GM18868 (cell line): ENCODE results near the gene C17orf50.

Source experiments
- ATAC-seq: cut with Tn5 transposase; IDR thresholded peaks from one replicate; pipeline ENCODE4 v1.9.1; 2021; ENCODE audit warnings: mild to moderate bottlenecking, moderate library complexity; ENCODE audit not compliant: unreplicated experiment

The C17orf50 gene

GRCh38 chr17:35780950-35781349, 20.3 kb downstream of the C17orf50 start:
- ATAC-seq, result no peak

DNA sequence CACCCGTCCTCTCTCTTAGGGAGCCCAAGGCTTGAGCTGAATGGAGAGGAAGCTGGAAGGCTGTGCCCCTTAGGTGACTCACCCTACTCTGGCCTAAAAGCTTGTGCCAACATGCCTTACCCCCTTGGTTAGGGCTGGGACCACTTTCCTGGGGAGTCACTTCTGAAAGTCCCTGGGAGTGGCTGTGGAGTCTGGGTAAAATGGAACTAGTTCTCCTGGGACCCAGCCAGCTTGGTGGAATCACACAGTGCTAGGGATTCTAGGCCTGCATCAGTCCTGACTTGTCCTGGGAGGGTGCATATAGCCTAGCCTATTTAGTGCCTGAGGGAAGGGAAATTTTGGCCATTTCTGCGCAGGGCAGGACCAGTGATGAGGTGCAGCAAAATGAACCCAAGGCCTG, 24.2 kb downstream of the C17orf50 start:
- ATAC-seq, result no peak

GRCh38 chr17:35786941-35787432, 26.3 kb downstream of the C17orf50 start:
- ATAC-seq, result no peak

DNA sequence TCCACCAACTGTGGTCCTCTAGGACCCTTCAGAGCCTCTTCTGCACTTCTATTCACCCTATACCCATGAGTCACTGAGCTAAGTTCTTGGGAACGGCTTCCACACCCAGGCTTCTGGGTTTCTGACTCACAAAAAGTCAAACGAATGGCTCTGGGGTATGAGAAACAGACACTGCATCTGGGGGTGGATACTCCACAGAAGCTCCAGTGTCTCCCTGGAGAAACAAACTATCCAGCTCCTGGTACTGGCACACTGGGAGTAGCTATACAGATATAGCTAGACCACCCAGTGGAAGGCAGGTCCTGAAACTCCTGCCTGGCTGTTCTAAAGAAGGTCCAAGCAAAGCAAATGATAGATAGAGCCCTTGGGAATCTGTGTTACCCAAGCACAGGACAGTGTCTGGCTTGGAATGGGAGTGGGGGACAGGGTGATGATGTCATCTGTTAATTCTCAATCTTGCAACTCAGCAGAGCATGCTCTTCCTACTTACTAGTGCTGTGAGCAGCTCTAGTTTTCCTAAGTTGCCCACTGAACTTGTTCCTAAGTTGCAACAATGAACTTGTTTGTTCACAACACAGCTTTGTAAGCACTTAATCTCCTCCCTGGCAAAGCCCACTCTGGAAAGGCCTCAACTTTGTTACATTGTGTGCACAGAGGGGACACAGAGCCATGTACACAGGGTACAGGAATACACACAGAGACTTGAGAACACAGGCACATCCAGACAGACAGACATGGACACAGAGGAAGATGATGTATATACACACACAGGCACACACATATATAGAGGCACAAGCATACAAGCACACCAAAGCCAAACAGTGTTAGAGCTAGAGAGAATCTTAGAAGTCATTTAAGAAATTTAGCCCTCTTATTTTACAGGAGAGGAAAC, 28.0 kb downstream of the C17orf50 start:
- no peak for ATAC-seq

DNA sequence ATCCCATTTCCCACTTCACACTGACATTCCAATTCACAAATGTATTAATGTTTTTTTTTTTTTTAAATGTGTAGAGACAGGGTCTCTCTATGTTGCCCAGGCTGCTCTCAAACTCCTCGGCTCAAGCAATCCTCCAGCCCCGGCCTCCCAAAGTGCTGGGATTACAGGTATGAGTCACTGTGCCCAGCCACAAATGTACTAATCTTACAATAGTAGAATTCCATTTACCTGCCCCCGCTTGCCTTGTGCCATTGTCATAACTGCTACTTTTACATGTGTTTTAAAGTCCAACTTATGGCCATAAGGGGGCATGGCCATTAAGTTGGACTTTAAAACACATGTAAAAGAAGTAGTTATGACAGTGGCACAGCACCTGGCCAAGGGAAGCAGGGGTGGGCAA, 30.2 kb downstream of the C17orf50 start:
- ATAC-seq, result no peak

DNA sequence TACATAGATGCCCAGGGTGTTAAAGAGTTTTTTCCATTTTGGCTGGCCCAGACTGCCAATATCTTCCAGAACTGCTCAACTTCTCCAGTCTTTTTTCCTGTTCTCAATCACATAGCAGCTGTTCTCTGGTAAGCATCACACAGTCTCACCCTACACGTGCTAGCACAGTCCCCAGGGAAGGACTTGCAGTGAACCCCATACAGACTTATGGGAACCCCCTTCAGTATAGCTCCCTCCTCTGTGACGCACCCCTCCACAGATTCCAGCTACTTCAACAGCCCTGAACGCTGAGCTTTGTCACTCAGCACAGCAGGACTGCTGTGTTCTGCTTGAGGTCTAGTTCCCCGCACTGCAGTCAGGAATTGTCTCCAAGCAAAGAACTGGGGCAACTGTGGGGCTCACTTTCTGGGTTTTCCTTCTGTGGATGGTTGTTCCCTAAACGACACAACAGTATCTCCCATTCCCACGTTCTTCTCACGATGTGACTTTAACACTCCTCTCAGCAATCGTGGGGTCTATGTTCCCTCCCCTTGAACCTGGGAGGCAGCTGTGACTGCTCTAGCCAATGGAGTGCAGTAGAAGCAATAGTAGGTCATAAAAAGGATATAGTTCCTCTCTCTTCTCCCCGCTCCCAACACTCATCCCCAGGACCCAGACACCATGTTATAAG, 31.1 kb downstream of the C17orf50 start:
- ATAC-seq, result no peak

DNA sequence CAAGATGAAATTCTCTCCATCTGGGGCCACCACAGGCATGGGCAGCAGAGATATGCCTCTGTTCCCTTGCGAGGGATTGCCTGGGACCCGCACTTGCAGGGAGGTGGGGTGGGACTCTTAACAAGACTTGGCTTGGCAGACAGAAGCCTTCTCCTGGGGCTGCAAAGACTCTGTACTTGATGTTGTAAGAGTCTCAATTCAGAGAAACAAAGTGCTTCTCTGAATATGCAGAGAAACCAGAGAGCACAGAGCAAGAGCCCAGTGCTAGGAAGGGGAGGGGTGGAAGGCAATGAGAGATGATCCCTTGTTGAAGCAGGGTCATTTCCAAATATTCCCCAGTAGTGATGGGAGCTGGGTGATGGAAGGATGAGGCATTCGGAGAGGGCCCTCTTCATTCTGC, 32.6 kb downstream of the C17orf50 start:
- ATAC-seq, result no peak

DNA sequence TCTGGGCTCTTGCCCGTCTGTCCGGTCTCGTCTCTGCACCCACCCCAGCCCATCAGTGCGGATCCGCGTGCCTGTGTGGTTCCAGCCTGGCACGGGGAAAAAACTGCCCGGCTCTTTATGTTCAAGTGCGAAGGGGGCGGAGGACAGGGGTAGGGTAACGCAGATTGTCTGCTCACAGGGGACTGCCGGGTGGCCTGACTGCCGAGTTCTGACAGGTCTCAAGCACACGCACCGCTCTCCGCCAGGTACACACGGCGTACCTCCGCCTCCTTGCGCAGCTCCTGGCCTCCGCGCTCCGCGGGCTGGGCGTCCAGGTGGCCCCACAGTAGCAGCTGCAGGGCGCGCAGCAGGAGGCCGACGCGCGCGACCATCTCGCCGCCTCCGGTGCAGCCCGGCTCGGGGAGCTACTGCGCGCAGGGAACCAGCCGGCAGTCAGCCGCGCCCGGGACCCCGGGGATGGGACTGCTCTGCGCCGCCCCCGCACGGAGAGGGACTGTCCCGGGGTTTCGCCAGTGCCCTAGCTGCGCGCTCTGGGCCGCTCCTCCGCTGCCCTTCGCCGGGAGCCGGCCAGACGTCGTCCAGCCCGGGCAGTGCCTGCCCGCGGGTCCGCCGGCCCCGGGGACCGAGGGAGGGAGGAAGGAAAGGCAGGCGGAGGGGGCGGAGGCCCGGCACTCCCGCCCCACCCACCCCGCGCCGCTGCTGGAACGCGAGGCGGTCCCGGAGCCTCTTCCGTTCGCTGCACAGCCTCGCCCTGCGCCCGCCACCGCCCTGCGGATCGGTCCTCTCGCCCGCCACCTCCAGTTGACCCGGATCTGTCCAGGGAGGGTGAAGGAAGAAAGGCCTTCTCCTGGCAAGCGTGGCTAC, 34.6 kb downstream of the C17orf50 start, which contains the start of gene MMP28:
MMP28 (minus strand) TSS at position 635 of the 864 bp plus-strand sequence; CDS start at position 371, 264 bp downstream.
- no peak for ATAC-seq

GRCh38 chr17:35795871-35796265, 35.2 kb downstream of the C17orf50 start:
- ATAC-seq, result no peak

DNA sequence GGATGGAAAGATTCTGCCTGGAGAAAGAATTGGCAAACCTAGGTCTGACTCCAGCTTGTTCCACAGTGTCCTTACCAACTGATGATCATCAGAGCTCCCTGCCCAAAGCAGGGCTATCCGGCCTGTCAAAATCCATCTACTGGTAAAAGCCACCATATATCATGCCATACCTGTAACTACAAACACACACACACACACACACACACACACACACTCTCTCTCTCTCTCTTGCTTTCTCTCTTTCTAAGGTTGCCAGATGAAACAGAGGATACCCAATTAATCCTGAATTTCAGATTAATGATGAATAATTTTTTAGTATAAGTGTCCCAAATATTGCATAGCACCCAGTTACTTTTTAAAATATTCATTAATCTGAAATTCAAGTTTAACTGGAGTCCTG, 36.3 kb downstream of the C17orf50 start:
- no peak for ATAC-seq

DNA sequence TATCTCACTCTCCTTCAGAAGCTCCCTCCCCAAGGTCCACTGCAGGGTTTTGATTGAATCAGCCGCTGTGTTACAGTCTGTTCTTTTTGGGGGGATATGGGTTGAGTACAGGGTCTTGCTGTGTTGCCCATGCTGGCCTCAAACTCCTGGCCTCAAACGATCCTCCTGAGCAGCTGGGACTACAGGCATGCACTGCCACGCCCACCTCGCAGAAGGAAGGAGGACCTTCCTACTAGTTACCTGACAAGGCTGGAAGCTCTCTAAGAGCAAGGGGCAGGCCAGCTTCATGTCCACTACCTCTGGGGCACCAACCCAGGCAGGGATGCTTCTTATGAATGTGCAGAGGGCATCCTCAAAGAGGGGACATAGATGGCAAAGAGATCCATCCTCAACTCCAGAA, 36.7 kb downstream of the C17orf50 start:
- ATAC-seq, result no peak

DNA sequence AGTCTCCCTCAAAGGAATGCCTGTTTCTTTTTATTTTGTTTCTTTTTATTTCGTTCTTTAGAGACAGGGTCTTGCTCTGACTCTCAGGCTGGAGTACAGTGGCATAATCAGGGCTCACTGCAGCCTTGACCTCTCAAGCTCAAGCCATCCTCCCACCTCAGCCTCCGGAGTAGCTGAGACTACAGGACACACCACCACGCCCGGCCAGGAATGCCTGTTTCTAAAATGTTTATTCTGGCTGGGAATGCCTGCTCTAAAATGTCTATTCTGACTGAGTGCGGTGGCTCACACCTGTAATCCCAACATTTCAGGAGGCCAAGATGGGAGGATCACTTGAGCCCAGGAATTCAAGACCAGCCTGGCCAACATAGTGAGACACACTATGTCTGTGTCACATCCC, 37.2 kb downstream of the C17orf50 start:
- no peak for ATAC-seq

GRCh38 chr17:35799942-35800341, 39.3 kb downstream of the C17orf50 start:
- ATAC-seq, result no peak

DNA sequence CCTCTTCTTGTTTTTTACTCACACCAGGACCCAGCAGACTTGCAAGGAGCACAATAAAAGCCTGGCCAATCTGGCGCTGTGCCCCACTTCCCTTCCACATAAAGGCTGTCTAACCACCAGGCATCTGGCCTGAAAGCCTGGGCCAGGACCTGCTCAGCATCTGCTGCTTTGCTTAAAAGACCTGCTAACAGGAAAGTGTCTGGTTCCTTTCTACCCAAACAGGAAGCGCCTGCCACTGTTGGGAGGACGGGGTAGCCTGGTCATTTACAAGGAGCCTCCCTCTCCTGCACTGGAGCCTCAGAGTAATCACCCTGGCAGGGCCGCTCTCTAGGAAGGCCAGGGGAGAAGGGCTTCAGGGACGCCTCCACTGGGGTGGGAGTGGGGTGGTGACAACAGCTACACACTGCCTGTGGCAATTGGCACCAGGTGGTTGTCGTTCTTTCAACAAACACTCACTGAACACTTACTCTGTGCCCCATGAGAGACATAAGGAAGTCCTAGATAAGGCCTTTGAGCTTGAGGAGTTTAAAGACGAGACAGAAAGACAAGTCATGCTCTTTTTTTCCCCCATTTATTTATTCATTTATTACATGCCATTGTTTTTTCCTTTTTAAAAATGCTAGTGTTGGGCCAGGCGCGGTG, 41.0 kb downstream of the C17orf50 start:
- no peak for ATAC-seq

DNA sequence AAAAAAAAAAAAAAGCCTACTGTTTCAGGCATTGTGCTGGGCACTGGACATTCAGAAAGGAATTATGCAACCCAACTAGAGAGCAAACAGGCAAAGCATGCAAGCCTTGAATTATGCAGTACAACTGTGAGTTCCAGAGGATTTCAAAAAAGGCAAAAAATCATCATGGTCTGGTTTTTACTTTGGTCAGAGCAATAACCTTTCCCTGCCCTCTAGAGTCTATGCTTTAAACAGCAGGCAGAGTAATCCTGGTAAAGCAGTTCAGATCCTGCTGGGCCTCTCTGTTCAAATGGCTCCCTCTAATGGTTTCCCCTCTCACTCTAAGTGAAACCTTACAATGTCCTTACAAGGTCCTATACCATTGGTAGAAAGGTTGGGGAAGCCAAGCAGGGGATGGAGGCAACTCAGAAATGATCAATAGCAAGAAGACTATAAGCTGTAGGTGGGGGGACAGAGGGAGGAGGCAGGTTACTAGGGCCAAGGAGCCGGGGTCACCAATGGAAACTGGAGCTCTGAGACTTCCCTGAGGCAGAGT, 44.0 kb downstream of the C17orf50 start:
- ATAC-seq, result no peak

- ATAC-seq, result no peak
Measured at GRCh38 chr17:35807371-35808144, 46.9 kb downstream of the C17orf50 start.

DNA sequence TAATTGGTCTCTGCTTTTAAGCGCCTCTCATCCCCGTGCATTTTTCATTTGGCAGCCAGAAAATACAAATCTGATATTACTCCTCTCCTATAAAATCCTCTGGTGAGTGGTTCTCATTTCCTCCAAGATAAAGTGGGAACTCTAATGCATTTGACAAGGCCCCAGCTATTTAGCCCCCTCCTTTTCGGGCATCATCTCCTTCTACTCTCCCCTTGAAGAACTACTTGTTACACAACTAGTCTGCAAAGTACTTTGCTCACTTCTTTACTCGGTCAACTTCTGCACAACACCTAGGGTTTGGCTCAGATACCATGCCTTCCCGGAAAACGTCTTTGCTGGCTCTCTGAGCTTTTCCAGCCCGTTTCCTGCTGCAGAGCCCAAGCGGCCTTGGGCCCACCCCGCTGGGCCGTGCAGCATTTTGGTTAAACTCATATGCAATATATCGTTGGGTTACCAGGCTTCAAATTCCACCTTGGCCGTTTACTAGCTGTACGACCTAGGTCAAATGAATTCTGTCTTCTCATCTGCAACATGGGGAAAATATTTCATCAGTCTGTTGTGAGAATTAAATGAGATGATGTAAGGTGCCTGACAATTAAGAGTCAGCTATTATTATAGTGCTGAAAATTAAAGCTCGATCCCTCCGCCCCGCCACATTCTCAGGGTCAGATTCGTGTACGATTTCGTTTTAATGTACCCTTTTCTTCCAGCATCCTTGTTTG, 47.7 kb downstream of the C17orf50 start:
- ATAC-seq, result no peak

- ATAC-seq, result peak; percentile 91
Measured at GRCh38 chr17:35808962-35809854, 48.5 kb downstream of the C17orf50 start, which contains the start of gene TAF15. TSS of gene TAF15 (plus strand) at chr17:35809484. CDS start at chr17:35809570, 86 bp downstream.
